Activated T-helper 1 cell treated with anti-CD3 and anti-CD28 coated beads, Interleukin-2, amount 50 U/mL, for 16 hours (primary cell): ENCODE measurements around the gene NT5C3A.

ENCODE experiments used
- DNase-seq, 2 donors: peaks; one replicate each; pipeline ENCODE4 v3.0.0-alpha.2; 2020; ENCODE audit warnings: low read depth in 1 of 2, low spot score in 1 of 2

NT5C3A gene

GRCh38 chr7:33075818-33076518, 13.4 kb upstream of the NT5C3A start:
- no peak for DNase-seq

GRCh38 chr7:33073243-33073642, 10.7 kb upstream of the NT5C3A start:
- DNase-seq = no peak

- DNase-seq = no peak
Observed at GRCh38 chr7:33072471-33072870, 9.9 kb upstream of the NT5C3A start.

- no peak for DNase-seq
Observed at GRCh38 chr7:33070831-33071230, 8.3 kb upstream of the NT5C3A start.

- no peak for DNase-seq
Observed at GRCh38 chr7:33070277-33070676, 7.7 kb upstream of the NT5C3A start.

GRCh38 chr7:33067921-33068320, 5.3 kb upstream of the NT5C3A start:
- DNase-seq = no peak

- no peak for DNase-seq
Observed at GRCh38 chr7:33066771-33067170, 4.2 kb upstream of the NT5C3A start.

GRCh38 chr7:33065981-33066380, 3.4 kb upstream of the NT5C3A start:
- DNase-seq = no peak

GRCh38 chr7:33062782-33063443, 337 bp upstream of the NT5C3A start:
- peak; percentile 81 to 84 for DNase-seq

GRCh38 chr7:33061282-33061937, 1.2 kb downstream of the NT5C3A start:
- no peak for DNase-seq

GRCh38 chr7:33059635-33060034, 2.9 kb downstream of the NT5C3A start:
- no peak for DNase-seq

- no peak for DNase-seq
Observed at GRCh38 chr7:33055158-33055557, 7.4 kb downstream of the NT5C3A start.

- DNase-seq = no peak
Observed at GRCh38 chr7:33054261-33054964, 8.2 kb downstream of the NT5C3A start.

- DNase-seq = no peak
Observed at GRCh38 chr7:33053721-33054120, 8.9 kb downstream of the NT5C3A start.

- DNase-seq = no peak
Observed at GRCh38 chr7:33050535-33051318, 11.8 kb downstream of the NT5C3A start.

- no peak for DNase-seq
Observed at GRCh38 chr7:33048704-33049103, 13.9 kb downstream of the NT5C3A start.

- DNase-seq = no peak
Observed at GRCh38 chr7:33048257-33048656, 14.3 kb downstream of the NT5C3A start.

- no peak for DNase-seq
Observed at GRCh38 chr7:33044986-33045385, 17.6 kb downstream of the NT5C3A start.

- no peak for DNase-seq
Observed at GRCh38 chr7:33044401-33044718, 18.2 kb downstream of the NT5C3A start.

- DNase-seq = no peak
Observed at GRCh38 chr7:33043501-33044400, 18.8 kb downstream of the NT5C3A start.
